Left lung (tissue), 10 donors: ENCODE measurements around the gene ARID5B. TPM values are rescaled to one million over a fixed set of nuclear protein-coding genes. Genes with fewer than 3 reads are reported as not detected.

ENCODE experiments used
- ATAC-seq: fragments of 200-7000 bp; cut with Tn5 transposase; one replicate; pipeline ENCODE4 v1.9.1; 2020; ENCODE audit warnings: moderate library complexity
- DNase-seq, 4 donors: peaks; one replicate each; pipeline ENCODE4 v3.0.0-alpha.2; 2013 to 2020
- H3K27ac ChIP-seq, 2 donors: fragments of 200-600 bp; sonication (generic) in 1 of 2; one replicate each; pipeline versions ENCODE4 v1.5.0 to v1.8.0; 2020 to 2021
- H3K27me3 ChIP-seq, 2 donors: fragments of 200-600 bp; sonication (generic) in 1 of 2; one replicate each; pipeline versions ENCODE4 v1.5.0 to v1.8.0; 2020 to 2021
- H3K36me3 ChIP-seq, 2 donors: fragments of 200-600 bp; sonication (generic) in 1 of 2; one replicate each; pipeline versions ENCODE4 v1.5.0 to v1.8.0; 2020 to 2021
- H3K4me1 ChIP-seq, 2 donors: fragments of 200-600 bp; one replicate each; pipeline ENCODE4 v1.8.0; 2021
- H3K4me3 ChIP-seq, 2 donors: fragments of 200-600 bp; sonication (generic) in 1 of 2; one replicate each; pipeline versions ENCODE4 v1.5.0 to v1.8.0; 2020 to 2021; ENCODE audit warnings: mild to moderate bottlenecking in 1 of 2
- H3K9me3 ChIP-seq, 2 donors: fragments of 200-600 bp; sonication (generic) in 1 of 2; one replicate each; pipeline versions ENCODE4 v1.5.0 to v1.8.0; 2020 to 2021
- intact Hi-C, 2 donors: fragments of 100-400 bp; cut with DNase I; formaldehyde crosslinking; loops; one replicate each; pipeline versions ENCODE4 v1.11.2 to v1.14.2; 2022
- polyA plus RNA-seq, 6 donors: library from polyadenylated mRNA; unstranded; fragments of 120-200 nt; gene quantifications; one replicate each; pipeline ENCODE4 v1.2.1, GENCODE V29; 2013; ENCODE audit not compliant: insufficient read length in 6 of 6
- total RNA-seq, 2 donors: library from RNA; stranded (reverse); fragmentation: NEBNext Ultra II Directional; extraction: Animal tissue kit (Norgen Biotek cat#: 25700); gene quantifications; one replicate each; pipeline ENCODE4 v1.2.1, GENCODE V29; 2021
- TF ChIP-seq, protein P1 (sequence below), 2 donors: fragments of 200-600 bp; sonication (generic) in 1 of 2; IDR thresholded peaks; one replicate each; pipeline versions ENCODE4 v1.5.0 to v1.8.0; 2021; ENCODE audit warnings: antibody characterized with exemption in 2 of 2
- donor health status: DM: no; HTN: yes; CAD: no.
- donor health status: DM: no; HTN: no; CAD: no.

The ARID5B gene
- total and polyA plus RNA-seq, 8 donors, result 29.9 to 51.5 (median 44.4) TPM

- no peak for ATAC-seq
- Histone ChIP-seq H3K36me3 (no peaks in the 10 kb centered on the region), H3K27ac (no peak overlapping the region), H3K9me3 (no peaks in the 10 kb centered on the region), H3K27me3 (no peaks in the 10 kb centered on the region), H3K4me3 (no peak overlapping the region), H3K4me1 (peaks cover 15 to 59% of the 10 kb centered on the region in 2 donors)
- DNase-seq, result no peak
- TF ChIP-seq, protein P1, sequence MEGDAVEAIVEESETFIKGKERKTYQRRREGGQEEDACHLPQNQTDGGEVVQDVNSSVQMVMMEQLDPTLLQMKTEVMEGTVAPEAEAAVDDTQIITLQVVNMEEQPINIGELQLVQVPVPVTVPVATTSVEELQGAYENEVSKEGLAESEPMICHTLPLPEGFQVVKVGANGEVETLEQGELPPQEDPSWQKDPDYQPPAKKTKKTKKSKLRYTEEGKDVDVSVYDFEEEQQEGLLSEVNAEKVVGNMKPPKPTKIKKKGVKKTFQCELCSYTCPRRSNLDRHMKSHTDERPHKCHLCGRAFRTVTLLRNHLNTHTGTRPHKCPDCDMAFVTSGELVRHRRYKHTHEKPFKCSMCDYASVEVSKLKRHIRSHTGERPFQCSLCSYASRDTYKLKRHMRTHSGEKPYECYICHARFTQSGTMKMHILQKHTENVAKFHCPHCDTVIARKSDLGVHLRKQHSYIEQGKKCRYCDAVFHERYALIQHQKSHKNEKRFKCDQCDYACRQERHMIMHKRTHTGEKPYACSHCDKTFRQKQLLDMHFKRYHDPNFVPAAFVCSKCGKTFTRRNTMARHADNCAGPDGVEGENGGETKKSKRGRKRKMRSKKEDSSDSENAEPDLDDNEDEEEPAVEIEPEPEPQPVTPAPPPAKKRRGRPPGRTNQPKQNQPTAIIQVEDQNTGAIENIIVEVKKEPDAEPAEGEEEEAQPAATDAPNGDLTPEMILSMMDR (IDR thresholded peaks at IDR 0.05), result no peak
- intact Hi-C loops, result no loop called here
These were observed 120.7 kb downstream of the ARID5B start for GRCh38 chr10:62021978-62022802.

- ATAC-seq (no peak), DNase-seq (no peak)
- H3K27ac ChIP-seq, result no peak overlapping the region
- H3K4me3 ChIP-seq, result no peak overlapping the region
- intact Hi-C loops, result no loop called here
- H3K9me3 ChIP-seq, result no peaks in the 10 kb centered on the region
- H3K27me3 ChIP-seq, result no peaks in the 10 kb centered on the region
- peaks cover 12 to 53% of the 10 kb centered on the region in 2 donors for H3K4me1 ChIP-seq
- TF ChIP-seq, protein P1 (IDR thresholded peaks at IDR 0.05), result no peak
- H3K36me3 ChIP-seq, result no peaks in the 10 kb centered on the region
These were observed 121.3 kb downstream of the ARID5B start for GRCh38 chr10:62022830-62023229.

GRCh38 chr10:62023329-62023728, 121.8 kb downstream of the ARID5B start:
- DNase-seq, result no peak
- Histone ChIP-seq H3K4me3 (no peak overlapping the region), H3K4me1 (peaks cover 12 to 49% of the 10 kb centered on the region in 2 donors), H3K27ac (no peak overlapping the region), H3K36me3 (no peaks in the 10 kb centered on the region), H3K9me3 (no peaks in the 10 kb centered on the region), H3K27me3 (no peaks in the 10 kb centered on the region)
- intact Hi-C loops, result no loop called here
- no peak for ATAC-seq
- TF ChIP-seq, protein P1 (IDR thresholded peaks at IDR 0.05), result no peak

GRCh38 chr10:62024026-62024701, 122.7 kb downstream of the ARID5B start:
- H3K4me1 ChIP-seq, result peaks cover 12 to 46% of the 10 kb centered on the region in 2 donors
- no peak overlapping the region for H3K27ac ChIP-seq
- no peaks in the 10 kb centered on the region for H3K27me3 ChIP-seq
- H3K36me3 ChIP-seq, result no peaks in the 10 kb centered on the region
- no peak overlapping the region for H3K4me3 ChIP-seq
- intact Hi-C loops, result no loop called here
- no peaks in the 10 kb centered on the region for H3K9me3 ChIP-seq
- ATAC-seq (no peak), DNase-seq (no peak)
- TF ChIP-seq, protein P1 (IDR thresholded peaks at IDR 0.05), result no peak

- ATAC-seq (no peak), DNase-seq (no peak)
- intact Hi-C loops, result no loop called here
- no peaks in the 10 kb centered on the region for H3K27me3 ChIP-seq
- no peak overlapping the region for H3K4me3 ChIP-seq
- TF ChIP-seq, protein P1 (IDR thresholded peaks at IDR 0.05), result no peak
- no peaks in the 10 kb centered on the region for H3K9me3 ChIP-seq
- H3K36me3 ChIP-seq, result no peaks in the 10 kb centered on the region
- H3K4me1 ChIP-seq, result peaks cover 3 to 35% of the 10 kb centered on the region in 2 donors
- H3K27ac ChIP-seq, result no peak overlapping the region
These were observed 123.8 kb downstream of the ARID5B start for GRCh38 chr10:62025134-62025794.
